ENCODE results near the gene MEX3D.

MEX3D gene

GRCh38 chr19:1568320-1569019 lies at the start of gene MEX3D:
MEX3D (minus strand) TSS chr19:1568325; CDS start chr19:1568058, 267 bp downstream.
- no peak for TF ChIP-seq CTCF (conservative IDR thresholded peaks at IDR 0.05; ENCODE audit: low read depth, low read length)
- peak; percentile 61 for DNase-seq (ENCODE audit: low read depth)
- peak within 1 kb of the TSS; percentile 75 for H3K4me3 ChIP-seq (ENCODE audit: low read depth, low read length)

GRCh38 chr19:1616875-1617274 lies 48.8 kb upstream of the MEX3D start:
- H3K4me3 ChIP-seq (ENCODE audit: low read depth, low read length) = no peak overlapping the region
- TF ChIP-seq CTCF (conservative IDR thresholded peaks at IDR 0.05; ENCODE audit: low read depth, low read length) = no peak
- no peak for DNase-seq (ENCODE audit: low read depth)

- no peak for TF ChIP-seq CTCF (conservative IDR thresholded peaks at IDR 0.05; ENCODE audit: low read depth, low read length)
- no peak overlapping the region for H3K4me3 ChIP-seq (ENCODE audit: low read depth, low read length)
- peak; percentile 22 for DNase-seq (ENCODE audit: low read depth)
These were observed 48.3 kb upstream of the MEX3D start for GRCh38 chr19:1616396-1616795.

GRCh38 chr19:1615156-1615765 lies 47.1 kb upstream of the MEX3D start:
- no peak overlapping the region for H3K4me3 ChIP-seq (ENCODE audit: low read depth, low read length)
- DNase-seq (ENCODE audit: low read depth) = no peak
- TF ChIP-seq CTCF (conservative IDR thresholded peaks at IDR 0.05; ENCODE audit: low read depth, low read length) = no peak

- no peak for TF ChIP-seq CTCF (conservative IDR thresholded peaks at IDR 0.05; ENCODE audit: low read depth, low read length)
- no peak overlapping the region for H3K4me3 ChIP-seq (ENCODE audit: low read depth, low read length)
- DNase-seq (ENCODE audit: low read depth) = no peak
These were observed 45.9 kb upstream of the MEX3D start for GRCh38 chr19:1613808-1614570.

- H3K4me3 ChIP-seq (ENCODE audit: low read depth, low read length) = no peak overlapping the region
- no peak for DNase-seq (ENCODE audit: low read depth)
- no peak for TF ChIP-seq CTCF (conservative IDR thresholded peaks at IDR 0.05; ENCODE audit: low read depth, low read length)
These were observed 45.0 kb upstream of the MEX3D start for GRCh38 chr19:1613146-1613545.
